GM19035 (cell line): ENCODE data around the gene ABCA13.

Experiments
- ATAC-seq: cut with Tn5 transposase; IDR thresholded peaks from one replicate; pipeline ENCODE4 v1.9.1; 2021; ENCODE audit not compliant: unreplicated experiment

The ABCA13 gene

GRCh38 chr7:48505466-48505865 lies 334.2 kb downstream of the ABCA13 start:
- no peak for ATAC-seq

- no peak for ATAC-seq
These were observed 335.3 kb downstream of the ABCA13 start for GRCh38 chr7:48506569-48506968.

- ATAC-seq, result no peak
These were observed 339.8 kb downstream of the ABCA13 start for GRCh38 chr7:48511080-48511479.

- no peak for ATAC-seq
These were observed 341.6 kb downstream of the ABCA13 start for GRCh38 chr7:48512892-48513291.

- ATAC-seq, result no peak
These were observed 343.9 kb downstream of the ABCA13 start for GRCh38 chr7:48515171-48515570.

GRCh38 chr7:48518092-48518491 lies 346.8 kb downstream of the ABCA13 start:
- ATAC-seq, result no peak

- no peak for ATAC-seq
These were observed 351.4 kb downstream of the ABCA13 start for GRCh38 chr7:48522692-48523091.

- ATAC-seq, result no peak
These were observed 354.8 kb downstream of the ABCA13 start for GRCh38 chr7:48525736-48526732.

- ATAC-seq, result no peak
These were observed 357.4 kb downstream of the ABCA13 start for GRCh38 chr7:48528646-48529045.

- no peak for ATAC-seq
These were observed 366.3 kb downstream of the ABCA13 start for GRCh38 chr7:48537561-48537960.

GRCh38 chr7:48540746-48541145 lies 369.5 kb downstream of the ABCA13 start:
- ATAC-seq, result no peak

- ATAC-seq, result no peak
These were observed 377.4 kb downstream of the ABCA13 start for GRCh38 chr7:48548667-48549066.

- no peak for ATAC-seq
These were observed 380.4 kb downstream of the ABCA13 start for GRCh38 chr7:48551652-48552051.

GRCh38 chr7:48563334-48563733 lies 392.1 kb downstream of the ABCA13 start:
- ATAC-seq, result no peak

GRCh38 chr7:48575516-48575915 lies 404.3 kb downstream of the ABCA13 start:
- no peak for ATAC-seq

- no peak for ATAC-seq
These were observed 416.2 kb downstream of the ABCA13 start for GRCh38 chr7:48587475-48587874.

- ATAC-seq, result no peak
These were observed 423.1 kb downstream of the ABCA13 start for GRCh38 chr7:48594349-48594748.

GRCh38 chr7:48595756-48596155 lies 424.5 kb downstream of the ABCA13 start:
- ATAC-seq, result no peak

GRCh38 chr7:48610705-48611104 lies 439.4 kb downstream of the ABCA13 start:
- ATAC-seq, result no peak

- ATAC-seq, result no peak
These were observed 440.7 kb downstream of the ABCA13 start for GRCh38 chr7:48611993-48612392.

GRCh38 chr7:48617508-48617907 lies 446.2 kb downstream of the ABCA13 start:
- no peak for ATAC-seq

- no peak for ATAC-seq
These were observed 446.7 kb downstream of the ABCA13 start for GRCh38 chr7:48617993-48618392.

- no peak for ATAC-seq
These were observed 449.8 kb downstream of the ABCA13 start for GRCh38 chr7:48621076-48621475.
